GM21619 (cell line): ENCODE data around the gene SRGAP3.

Experiments
- ATAC-seq: cut with Tn5 transposase; IDR thresholded peaks from one replicate; pipeline ENCODE4 v1.9.1; 2021; ENCODE audit not compliant: unreplicated experiment

The SRGAP3 gene

DNA sequence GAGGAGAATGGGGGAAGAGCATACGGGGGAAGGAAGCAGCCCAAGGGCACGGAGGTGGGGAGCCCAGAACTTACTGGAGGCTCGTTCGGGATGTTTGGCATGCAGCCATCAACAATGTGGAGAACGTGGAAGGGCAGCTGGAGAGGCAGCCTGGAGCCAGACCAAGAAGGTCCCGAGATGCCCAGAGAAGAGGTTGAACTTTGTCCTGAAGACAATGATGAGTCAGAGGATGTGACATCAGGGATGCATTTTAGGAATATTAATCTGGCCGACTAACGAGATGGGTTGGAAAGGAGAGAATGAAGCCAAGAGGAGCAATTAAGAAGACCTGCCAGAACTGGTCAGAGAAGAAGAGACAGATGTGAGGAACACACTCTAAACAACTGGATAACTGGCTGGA is 98.2 kb downstream of the SRGAP3 start:
- no peak for ATAC-seq

- ATAC-seq = no peak
These were observed 99.9 kb downstream of the SRGAP3 start for GRCh38 chr3:9149566-9149965.

- no peak for ATAC-seq
These were observed 101.6 kb downstream of the SRGAP3 start for GRCh38 chr3:9147896-9148266.

DNA sequence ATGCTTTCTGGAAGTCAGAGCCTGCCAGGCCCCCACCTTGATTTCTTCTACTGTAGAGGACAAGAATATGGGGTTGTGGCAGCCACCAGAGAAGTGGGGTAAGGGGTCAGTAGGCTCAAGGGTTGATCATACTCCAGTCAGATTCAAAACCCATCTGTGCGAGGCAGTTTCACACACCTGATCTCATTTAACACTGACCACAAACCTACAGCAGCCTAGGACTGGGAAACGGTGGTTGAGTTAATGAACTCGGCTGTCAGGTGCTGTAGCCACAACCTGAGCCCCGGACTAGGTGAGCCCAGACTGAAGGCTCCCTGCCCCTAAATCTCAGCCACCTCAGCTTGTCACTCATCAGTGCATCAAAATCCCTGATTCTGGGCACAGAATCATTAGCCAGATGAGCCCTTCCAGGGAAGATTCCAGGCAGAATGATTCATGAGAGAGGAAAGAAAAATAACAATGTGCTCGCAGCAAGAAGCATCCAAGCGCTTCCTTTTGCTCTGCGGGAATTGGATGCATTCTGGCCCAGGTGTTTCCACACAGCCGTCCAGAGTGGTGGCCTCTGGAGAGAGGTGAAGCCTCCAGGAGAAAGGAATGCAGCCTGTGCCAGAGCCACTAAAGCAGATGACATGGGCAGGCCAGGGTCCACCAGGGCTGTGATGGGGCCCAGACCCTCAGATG is 102.1 kb downstream of the SRGAP3 start:
- ATAC-seq = peak; percentile 75

GRCh38 chr3:9146367-9147071 is 102.9 kb downstream of the SRGAP3 start:
- ATAC-seq = peak; percentile 62

GRCh38 chr3:9143184-9143583 is 106.3 kb downstream of the SRGAP3 start:
- ATAC-seq = no peak

- no peak for ATAC-seq
These were observed 107.1 kb downstream of the SRGAP3 start for GRCh38 chr3:9142362-9142761.

DNA sequence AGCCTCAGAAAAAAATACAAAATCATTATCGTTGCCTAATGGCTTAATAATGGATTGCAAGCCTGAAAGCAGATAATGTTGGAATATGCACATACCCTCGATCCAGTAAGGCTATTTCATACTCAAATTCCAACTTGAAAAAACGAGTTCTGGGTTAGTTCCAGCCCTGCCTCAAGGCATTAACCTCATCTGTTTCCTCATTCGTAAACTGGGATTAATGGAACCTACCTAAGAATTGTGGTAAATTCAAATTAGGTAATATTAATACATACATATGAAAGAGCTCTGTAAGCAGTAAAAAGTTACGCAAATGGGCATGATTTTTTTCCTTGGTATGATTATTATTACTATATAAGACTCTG is 107.5 kb downstream of the SRGAP3 start:
- ATAC-seq = no peak

DNA sequence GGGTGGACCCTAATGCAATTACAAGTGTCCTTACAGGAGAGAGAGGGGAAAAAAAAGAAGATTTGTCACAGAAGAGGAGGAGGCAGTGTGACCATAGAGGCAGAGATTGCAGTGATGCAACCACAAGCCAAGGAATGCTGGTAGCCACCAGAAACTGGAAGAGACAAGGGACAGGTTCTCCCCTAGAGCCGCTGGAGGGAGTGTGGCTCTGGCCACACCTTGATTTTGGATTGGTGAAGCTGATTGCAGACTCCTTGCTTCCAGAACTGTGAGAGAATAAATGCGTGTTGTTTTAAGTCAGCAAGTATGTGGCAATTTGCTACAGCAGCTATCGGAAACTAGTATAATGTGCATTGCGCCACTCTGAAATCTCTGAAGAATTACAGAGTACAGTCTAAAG is 110.1 kb downstream of the SRGAP3 start:
- ATAC-seq = no peak

- ATAC-seq = no peak
These were observed 111.8 kb downstream of the SRGAP3 start for GRCh38 chr3:9137676-9138075.

GRCh38 chr3:9136746-9137465 is 112.5 kb downstream of the SRGAP3 start:
- ATAC-seq = no peak

DNA sequence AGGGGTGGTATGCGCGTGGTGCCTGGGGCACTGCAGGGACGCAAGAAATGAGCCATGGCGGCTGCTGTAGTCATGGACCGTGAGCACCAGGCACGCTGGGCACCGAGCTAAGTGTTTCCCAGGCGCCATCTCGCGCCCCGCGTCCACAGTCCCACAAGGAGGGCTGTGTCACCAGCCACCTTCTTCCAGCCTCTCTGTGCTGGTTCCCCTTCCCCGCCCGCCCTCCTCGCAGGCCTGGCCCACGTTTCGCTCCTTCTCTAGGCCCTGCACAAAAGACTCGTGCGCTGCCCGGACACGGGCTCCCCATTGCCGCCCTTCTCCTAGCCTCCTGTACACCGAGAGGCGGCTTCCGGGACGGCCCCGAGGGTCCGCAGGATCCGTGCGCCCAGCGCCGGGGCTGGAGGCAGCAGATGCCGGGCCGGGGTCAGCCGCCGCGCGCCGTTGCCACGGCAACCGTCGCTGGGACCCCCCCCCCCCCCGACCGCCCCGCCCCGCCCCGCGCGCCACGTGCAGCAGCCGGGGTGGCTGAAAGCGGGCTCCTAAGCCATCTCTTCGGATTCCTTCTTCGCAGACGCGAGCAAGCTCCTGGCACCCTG is 113.4 kb downstream of the SRGAP3 start:
- ATAC-seq = no peak

GRCh38 chr3:9135526-9135925 is 113.9 kb downstream of the SRGAP3 start:
- ATAC-seq = no peak

DNA sequence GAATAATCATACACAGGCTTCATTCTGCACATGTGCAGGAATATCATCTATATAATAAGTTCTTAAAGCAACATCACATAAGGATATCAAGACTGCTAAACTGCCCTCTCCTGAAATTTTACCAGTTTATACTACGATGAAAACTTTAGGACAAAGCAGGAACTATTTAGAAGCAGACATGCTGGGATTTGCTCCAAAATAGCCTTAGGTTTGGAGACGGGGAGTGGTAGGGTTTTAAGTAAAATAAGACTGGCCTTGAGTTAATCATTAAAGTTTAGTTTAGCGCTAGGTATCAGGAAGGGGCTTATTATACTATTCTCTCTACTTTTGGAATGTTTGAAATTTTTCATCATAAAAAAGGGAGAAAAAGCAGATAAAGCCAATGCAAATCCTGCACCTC is 115.8 kb downstream of the SRGAP3 start:
- no peak for ATAC-seq

DNA sequence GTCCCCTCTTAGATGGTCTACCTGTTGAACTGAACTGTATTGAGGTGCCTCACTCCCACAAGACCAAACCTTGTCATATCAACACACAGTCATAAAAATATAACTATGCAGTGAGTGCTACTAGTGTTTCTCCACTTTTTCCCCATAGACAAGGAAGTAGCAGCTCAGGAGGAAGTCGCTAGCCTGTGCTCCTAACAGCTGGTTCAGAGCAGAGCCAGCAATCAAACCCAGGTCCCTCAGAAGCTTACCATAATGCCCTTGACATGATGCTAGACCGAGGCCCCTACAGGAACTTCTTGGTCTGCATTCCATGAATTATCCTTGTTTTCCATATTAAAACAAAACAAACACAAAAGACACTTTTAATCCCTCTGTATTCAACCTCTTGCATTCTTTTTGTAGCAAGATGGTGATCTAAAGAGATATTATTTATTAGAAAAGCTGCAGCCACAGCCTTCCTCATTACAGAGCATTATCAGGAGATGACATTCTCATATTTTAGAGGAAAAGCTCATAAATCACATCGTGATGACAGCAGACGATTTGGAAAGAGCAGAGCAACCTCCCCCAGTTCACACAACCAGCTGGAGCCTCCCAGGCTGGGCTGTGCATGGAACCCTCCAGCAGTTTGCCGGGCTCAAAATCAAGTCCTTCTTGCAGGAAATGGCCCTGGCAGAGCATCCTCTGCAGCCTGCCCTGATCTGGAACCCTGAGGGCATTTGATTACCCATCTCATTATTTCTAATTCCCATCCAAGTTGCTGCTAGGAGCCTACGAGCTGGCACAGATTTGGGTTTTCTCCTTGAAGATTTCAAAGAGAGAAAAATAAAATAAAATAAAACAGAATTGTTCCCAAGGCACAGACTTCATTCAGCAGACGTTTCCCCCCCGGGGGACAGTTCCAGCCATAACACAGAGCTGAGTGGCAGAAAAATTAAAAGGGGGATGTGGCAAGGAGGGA is 118.8 kb downstream of the SRGAP3 start:
- no peak for ATAC-seq

- ATAC-seq = no peak
These were observed 120.1 kb downstream of the SRGAP3 start for GRCh38 chr3:9129365-9129764.

- ATAC-seq = no peak
These were observed 124.0 kb downstream of the SRGAP3 start for GRCh38 chr3:9125278-9125951.

DNA sequence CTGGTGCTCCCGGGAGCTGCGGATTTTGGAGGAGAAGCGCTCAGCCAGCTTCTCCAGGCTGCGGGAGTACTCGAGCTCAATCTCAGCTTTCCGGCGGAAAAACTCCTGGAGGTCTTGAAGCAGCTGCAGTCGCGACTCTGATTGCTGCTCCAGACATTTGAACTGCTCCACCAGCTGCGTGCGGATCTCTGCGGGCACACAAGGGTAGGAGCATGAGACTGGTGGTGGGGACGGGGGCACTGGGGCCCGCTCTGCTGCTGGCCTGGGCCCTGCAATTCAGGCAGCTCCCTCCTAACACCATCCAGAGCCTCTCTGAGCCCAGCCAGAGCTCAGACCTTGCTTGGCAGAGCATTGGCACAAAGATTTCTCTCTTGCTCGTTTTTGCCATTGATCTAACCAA is 124.7 kb downstream of the SRGAP3 start:
- ATAC-seq = no peak

GRCh38 chr3:9123840-9124239 is 125.6 kb downstream of the SRGAP3 start:
- ATAC-seq = no peak

DNA sequence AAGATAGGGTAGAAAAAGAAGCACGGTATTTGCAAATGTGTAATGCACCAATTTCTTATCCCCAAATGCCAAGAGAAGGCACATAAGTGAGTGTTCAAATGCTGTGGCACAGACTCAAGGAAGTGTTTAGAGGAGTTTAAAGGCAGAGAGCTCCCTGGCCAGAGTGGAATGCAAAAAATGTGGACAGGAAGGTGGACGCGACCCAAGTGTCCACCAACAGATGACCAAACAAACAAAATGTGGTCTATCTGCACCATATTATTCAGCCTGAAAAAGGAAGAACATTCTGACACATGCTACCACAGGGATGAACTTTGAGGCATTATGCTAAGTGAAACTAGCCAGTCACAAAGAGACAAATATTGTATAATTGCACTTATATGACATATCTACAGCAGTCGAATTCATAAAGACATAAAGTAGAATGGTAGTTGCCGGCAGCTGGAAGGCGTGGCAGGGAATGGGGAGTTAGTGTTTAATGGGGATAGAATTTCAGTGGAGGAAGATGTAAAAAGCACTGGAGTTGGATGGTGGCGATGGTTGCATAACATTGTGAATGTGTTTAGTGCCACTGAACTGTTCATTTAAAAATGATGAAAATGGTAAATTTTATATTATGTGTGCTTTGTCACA is 126.6 kb downstream of the SRGAP3 start:
- no peak for ATAC-seq
